Measurements from ENCODE around the gene IL1RAPL1.

IL1RAPL1 gene

GRCh38 chrX:29491659-29492058 lies 904.4 kb downstream of the IL1RAPL1 start:
- DNase-seq (ENCODE audit: low read depth in 3 of 3, low spot score in 1 of 3), result no peak

- no peak for DNase-seq (ENCODE audit: low read depth in 3 of 3, low spot score in 1 of 3)
Measured at GRCh38 chrX:29496636-29497180, 909.5 kb downstream of the IL1RAPL1 start.

DNA sequence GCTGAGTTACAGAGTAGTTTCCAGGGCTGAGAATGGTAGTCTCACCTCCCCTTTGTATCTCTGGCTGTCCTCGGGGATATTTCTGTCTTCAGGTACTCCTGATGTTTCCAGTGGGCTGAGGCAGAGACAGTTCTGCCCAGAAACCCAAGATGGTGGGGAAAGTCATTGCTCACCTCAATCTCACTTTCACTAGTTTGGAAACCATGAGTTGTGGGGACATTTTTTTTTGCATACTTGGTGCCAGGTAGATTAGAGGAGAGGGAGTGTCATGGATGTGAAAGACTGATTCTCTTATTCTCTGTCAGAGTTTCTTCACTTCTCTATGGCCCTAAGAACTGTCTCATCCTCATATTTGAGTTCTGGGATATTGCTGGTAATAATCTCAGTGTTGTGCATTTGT lies 919.5 kb downstream of the IL1RAPL1 start:
- no peak for DNase-seq (ENCODE audit: low read depth in 3 of 3, low spot score in 1 of 3)

- DNase-seq (ENCODE audit: low read depth in 3 of 3, low spot score in 1 of 3), result no peak
Measured at GRCh38 chrX:29518100-29518499, 930.9 kb downstream of the IL1RAPL1 start.

- DNase-seq (ENCODE audit: low read depth in 3 of 3, low spot score in 1 of 3), result no peak
Measured at GRCh38 chrX:29528281-29528680, 941.0 kb downstream of the IL1RAPL1 start.

- no peak for DNase-seq (ENCODE audit: low read depth in 3 of 3, low spot score in 1 of 3)
Measured at GRCh38 chrX:29530501-29530900, 943.3 kb downstream of the IL1RAPL1 start.

GRCh38 chrX:29531336-29531735 lies 944.1 kb downstream of the IL1RAPL1 start:
- DNase-seq (ENCODE audit: low read depth in 3 of 3, low spot score in 1 of 3), result no peak

DNA sequence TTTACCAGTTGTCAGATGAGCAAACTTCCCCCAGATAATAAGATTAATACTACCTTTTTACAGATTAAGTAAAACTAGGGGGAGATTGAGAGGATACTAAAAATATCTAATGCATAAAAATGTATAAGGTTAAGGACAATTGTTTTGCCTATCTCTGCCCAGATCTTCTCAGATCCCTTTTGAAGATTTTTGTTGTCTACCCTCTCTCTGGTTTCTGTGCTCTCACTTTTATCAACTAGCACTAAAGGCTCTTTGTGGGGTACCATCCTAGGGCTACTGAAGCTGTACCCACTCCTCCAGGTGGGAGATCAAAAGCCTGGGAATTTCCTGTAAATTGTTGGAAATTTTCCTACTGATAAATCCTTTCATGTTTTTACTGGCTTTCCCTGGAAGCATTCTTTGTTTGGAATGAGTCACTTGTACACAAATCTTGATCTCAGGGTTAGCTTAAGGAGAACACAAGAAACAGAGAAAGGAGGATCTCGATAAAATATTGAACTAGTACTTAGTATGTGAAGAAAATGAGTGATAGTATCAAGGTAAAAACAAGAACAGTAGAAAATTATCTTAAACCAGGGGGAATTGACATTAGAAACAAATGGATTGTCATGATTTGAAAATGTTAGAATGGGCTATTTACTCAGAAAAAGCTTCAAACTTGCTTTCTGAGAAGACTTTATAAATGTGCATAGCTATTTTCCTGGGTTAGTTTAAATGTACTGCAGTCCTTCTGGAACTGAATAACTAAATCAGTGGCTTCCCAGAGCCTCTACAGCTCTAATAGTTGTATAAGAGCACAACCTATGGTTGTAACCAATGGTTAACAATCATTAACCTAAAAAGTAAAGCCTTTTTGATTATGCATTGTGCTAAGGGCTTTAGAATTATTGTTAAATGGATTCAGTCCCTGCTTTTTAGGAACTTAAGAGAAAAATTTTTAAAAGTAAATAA lies 948.2 kb downstream of the IL1RAPL1 start:
- no peak for DNase-seq (ENCODE audit: low read depth in 3 of 3, low spot score in 1 of 3)

- no peak for DNase-seq (ENCODE audit: low read depth in 3 of 3, low spot score in 1 of 3)
Measured at GRCh38 chrX:29541038-29541437, 953.8 kb downstream of the IL1RAPL1 start.

GRCh38 chrX:29542152-29542551 lies 954.9 kb downstream of the IL1RAPL1 start:
- DNase-seq (ENCODE audit: low read depth in 3 of 3, low spot score in 1 of 3), result no peak

DNA sequence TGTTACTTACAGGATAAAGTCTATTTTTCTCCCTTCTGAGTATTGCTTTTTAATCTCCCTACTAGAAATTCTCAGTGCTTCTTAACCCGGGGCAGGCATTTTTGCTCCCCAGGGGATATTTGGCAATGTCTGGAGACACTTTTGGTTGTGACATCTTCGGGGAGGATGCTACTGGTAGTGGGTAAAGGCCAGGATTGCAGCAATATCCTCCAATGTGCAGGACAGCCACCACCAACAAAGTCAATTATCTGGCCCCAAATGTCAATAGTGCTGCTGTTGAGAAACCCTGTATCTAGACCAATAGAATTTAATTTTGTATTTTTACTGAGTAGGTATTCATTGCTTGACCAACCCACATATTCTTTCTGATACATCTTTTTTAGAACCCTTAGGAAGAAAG lies 958.6 kb downstream of the IL1RAPL1 start:
- DNase-seq (ENCODE audit: low read depth in 3 of 3, low spot score in 1 of 3), result no peak

DNA sequence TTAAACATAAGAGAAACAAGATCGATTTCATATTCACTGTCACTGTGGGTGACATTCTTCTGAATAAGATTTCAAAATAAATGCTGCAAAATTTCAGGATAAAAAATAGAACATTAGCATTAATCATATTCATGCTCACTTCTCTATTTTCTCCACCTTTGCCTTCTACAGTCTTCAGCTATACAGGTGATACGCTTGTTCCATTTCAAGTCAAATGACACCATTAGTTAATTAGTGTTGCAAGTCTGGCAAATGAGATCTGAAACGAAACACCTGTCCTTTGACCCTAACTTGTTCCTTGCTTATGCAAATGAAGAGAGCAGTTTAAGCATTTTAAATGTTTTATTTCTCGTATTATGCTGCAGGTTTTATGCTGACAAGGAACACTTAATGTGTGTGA lies 960.6 kb downstream of the IL1RAPL1 start:
- DNase-seq (ENCODE audit: low read depth in 3 of 3, low spot score in 1 of 3), result no peak

DNA sequence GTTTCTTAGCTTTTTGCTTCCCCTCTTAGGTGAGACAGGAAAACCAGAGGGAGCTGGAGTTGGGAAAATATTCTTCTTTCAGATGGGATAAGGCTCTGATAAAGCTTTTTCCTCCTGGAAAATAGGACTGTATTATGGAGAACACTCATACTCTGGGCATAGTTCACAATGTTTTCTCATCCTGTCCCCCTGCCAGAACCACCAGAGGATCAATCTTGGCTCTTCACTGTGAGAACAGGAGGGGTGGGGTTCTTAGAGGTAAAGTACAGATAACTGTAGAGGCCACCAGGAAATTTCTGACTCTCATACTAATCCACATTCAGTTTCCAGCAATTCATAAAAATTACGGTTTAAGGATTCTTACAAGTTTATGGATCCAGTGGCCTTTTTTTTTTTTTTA lies 966.3 kb downstream of the IL1RAPL1 start:
- DNase-seq (ENCODE audit: low read depth in 3 of 3, low spot score in 1 of 3), result no peak

DNA sequence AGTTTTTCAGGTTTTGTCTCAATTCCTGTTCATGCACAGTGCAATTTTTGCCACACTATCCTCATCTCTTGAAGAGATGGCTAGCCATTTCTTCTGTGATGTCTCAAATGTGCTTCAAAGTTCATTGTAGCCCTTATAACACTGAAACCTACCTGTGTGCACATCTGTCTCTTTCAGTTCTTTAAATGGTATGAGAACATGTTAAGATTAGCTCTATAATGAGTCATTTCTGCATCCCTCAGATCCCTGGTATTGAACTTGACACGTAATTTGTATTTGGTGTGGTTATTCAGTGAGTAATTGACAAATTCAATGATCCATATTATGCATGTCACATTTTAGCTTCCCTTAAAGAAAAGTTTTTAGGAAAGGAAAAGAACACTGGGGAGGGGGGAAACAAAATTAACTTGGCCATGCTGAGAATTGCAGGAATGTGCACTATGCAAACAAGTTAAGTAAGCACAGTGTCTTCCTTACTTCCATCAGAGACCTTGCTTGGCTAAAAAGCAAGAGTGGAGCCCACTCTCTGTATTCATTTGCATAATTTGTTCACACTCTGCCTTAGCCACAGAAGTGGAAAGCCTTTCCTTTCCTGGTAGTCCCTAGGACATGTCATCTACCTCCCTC lies 968.3 kb downstream of the IL1RAPL1 start:
- no peak for DNase-seq (ENCODE audit: low read depth in 3 of 3, low spot score in 1 of 3)

GRCh38 chrX:29560065-29560464 lies 972.8 kb downstream of the IL1RAPL1 start:
- DNase-seq (ENCODE audit: low read depth in 3 of 3, low spot score in 1 of 3), result no peak

DNA sequence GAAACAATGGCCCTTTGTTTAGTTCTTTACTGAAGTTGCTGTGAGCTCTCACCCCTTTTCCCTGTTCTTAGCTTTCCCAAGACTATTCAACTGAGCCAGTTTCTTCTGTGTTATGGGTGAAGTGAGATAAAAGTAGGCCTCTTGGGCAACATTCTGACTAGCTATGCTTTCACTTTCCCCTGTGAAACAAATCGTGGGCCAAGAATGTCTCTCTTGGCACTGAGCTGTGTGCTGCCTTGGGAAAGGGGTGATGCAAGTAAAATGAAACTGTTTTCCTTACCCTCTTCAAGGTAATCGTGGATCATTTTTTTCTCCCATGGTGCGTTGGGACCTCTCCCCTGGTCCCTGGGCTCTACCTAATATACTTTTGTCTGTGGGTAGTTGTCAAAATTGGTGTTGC lies 974.2 kb downstream of the IL1RAPL1 start:
- DNase-seq (ENCODE audit: low read depth in 3 of 3, low spot score in 1 of 3), result no peak

- DNase-seq (ENCODE audit: low read depth in 3 of 3, low spot score in 1 of 3), result no peak
Measured at GRCh38 chrX:29580560-29580959, 993.3 kb downstream of the IL1RAPL1 start.

DNA sequence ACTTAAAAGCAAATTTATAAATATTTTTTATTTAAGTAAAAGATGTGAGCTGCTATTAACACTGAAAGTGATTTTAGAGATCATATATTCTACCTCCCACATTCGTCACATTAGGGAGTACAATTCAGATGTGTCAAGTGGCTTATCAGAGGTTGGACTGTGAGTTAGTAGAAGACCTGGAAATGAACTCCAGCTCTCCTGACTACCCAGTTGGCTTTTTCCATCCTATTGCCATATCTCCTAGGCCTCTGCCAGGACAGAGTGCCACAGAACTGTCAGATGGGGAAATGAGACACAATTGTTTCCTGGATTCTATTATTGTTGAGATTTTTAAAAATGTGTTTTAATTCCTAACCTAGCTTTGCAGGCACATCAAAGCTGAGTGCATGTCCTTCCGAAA lies 994.0 kb downstream of the IL1RAPL1 start:
- DNase-seq (ENCODE audit: low read depth in 3 of 3, low spot score in 1 of 3), result no peak

DNA sequence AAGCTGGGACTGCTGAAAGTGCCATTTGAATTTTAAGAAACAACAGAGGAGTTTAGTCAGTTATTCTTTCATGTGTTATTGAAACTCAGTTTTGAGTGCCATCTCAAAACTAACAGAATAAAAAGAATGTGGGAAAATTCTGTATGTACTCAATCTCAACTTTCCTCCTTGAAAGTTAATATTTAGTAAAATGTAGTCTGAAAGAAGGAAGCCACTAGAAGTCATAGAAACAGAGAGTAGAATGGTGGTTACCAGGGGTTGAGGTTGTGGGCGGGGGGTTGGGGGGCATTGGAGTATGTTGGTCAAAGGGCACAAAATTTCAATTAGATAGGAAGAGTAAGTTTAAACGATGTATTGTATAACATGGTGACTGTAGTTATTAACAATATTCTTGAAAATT lies 999.9 kb downstream of the IL1RAPL1 start:
- DNase-seq (ENCODE audit: low read depth in 3 of 3, low spot score in 1 of 3), result no peak

- no peak for DNase-seq (ENCODE audit: low read depth in 3 of 3, low spot score in 1 of 3)
Measured at GRCh38 chrX:29590921-29591320, 1003.7 kb downstream of the IL1RAPL1 start.

DNA sequence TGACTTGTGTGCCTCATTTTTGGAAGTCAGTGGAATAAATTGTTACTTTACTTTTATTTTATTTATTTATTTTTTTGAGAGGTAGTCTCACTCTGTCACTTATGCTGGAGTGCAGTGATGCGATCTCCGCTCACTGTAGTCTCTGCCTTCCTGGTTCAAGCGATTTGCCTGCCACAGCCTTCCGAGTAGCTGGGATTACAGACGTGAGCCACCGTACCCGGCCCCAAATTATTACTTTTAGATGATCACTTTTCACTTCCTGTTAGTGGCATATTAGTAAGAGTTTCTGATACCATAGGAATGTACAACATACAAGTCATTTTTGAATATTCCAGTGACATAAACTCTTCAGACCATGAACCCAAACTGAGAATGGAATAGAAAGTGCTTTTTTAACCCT lies 1017.1 kb downstream of the IL1RAPL1 start:
- DNase-seq (ENCODE audit: low read depth in 3 of 3, low spot score in 1 of 3), result no peak

DNA sequence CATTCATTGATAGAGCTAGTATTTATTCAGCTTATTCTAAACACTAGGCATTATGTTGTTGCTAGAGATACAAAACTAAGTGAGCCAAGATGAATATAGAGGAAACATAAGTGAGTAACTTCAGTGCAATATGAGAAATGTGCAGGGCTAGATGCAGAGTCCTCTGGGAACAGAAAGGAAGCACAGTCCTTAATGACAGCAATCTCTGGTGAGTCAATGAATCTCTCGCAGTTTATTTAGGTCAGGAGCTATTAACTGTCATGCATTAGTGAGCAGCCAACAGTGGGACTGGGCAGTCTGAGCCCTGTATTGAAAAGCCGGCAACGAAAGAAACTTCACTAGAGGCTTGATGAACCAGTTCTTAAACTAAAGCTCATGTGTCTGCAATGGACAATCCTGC lies 1030.0 kb downstream of the IL1RAPL1 start:
- no peak for DNase-seq (ENCODE audit: low read depth in 3 of 3, low spot score in 1 of 3)

Data from stimulated activated CD4-positive, alpha-beta T cell treated with anti-CD3 and anti-CD28 coated beads, TNF-alpha, amount 100 ng/mL, for 1 hour (primary cell).